CD1c-positive myeloid dendritic cell (primary cell): ENCODE results near the gene EEF1E1.
A peak's percentile ranks its signal among the peaks of the same experiment; 100 is the strongest.
"Not testable (repeated sequence)": the region's sequence is repeated elsewhere in the genome, so short reads cannot be mapped to it uniquely, and the experiment has no call there.

Experiments
- DNase-seq: peaks from one replicate; pipeline ENCODE4 v3.0.0-alpha.2; 2016; ENCODE audit errors: extremely low spot score

The EEF1E1 gene

GRCh38 chr6:8063761-8064637, 38.3 kb downstream of the EEF1E1 start, which contains the start of gene BLOC1S5:
TSS of gene BLOC1S5 (minus strand) at chr6:8064389. CDS start at chr6:8064376, 13 bp downstream.
- peak; percentile 99 for DNase-seq

GRCh38 chr6:8061736-8062135, 40.6 kb downstream of the EEF1E1 start:
- DNase-seq, result no peak

GRCh38 chr6:8060346-8060745, 42.0 kb downstream of the EEF1E1 start:
- no peak for DNase-seq

- DNase-seq, result peak; percentile 33
Measured at GRCh38 chr6:8059129-8059528, 43.2 kb downstream of the EEF1E1 start.

GRCh38 chr6:8057793-8058192, 44.6 kb downstream of the EEF1E1 start:
- no peak for DNase-seq

- DNase-seq, result no peak
Measured at GRCh38 chr6:8057263-8057662, 45.1 kb downstream of the EEF1E1 start.

GRCh38 chr6:8054276-8054675, 48.1 kb downstream of the EEF1E1 start:
- no peak for DNase-seq

- DNase-seq, result no peak
Measured at GRCh38 chr6:8047541-8048292, 54.6 kb downstream of the EEF1E1 start.

- DNase-seq, result not testable (repeated sequence)
Measured at GRCh38 chr6:8045769-8046168, 56.6 kb downstream of the EEF1E1 start.

- no peak for DNase-seq
Measured at GRCh38 chr6:8043221-8043620, 59.1 kb downstream of the EEF1E1 start.

- no peak for DNase-seq
Measured at GRCh38 chr6:8041913-8042583, 60.3 kb downstream of the EEF1E1 start.

- not testable (repeated sequence) for DNase-seq
Measured at GRCh38 chr6:8034107-8034506, 68.2 kb downstream of the EEF1E1 start.

- DNase-seq, result no peak
Measured at GRCh38 chr6:8030920-8031319, 71.4 kb downstream of the EEF1E1 start.
